ENCODE results near the gene TESK2.
A peak's percentile ranks its signal among the peaks of the same experiment; 100 is the strongest.

The TESK2 gene

GRCh38 chr1:45331436-45332345, 159.3 kb downstream of the TESK2 start:
- no peak for TF ChIP-seq FOXP2 (optimal IDR thresholded peaks at IDR 0.05; ENCODE audit: control extremely low read depth, extremely low read length, insufficient read depth)
- no peak for TF ChIP-seq EZH2 (IDR thresholded peaks at IDR 0.05)
- no peak for TF ChIP-seq POLR2AphosphoS5 (IDR thresholded peaks at IDR 0.05; ENCODE audit: borderline replicate concordance, low read depth, low read length)
- no peak for DNase-seq (ENCODE audit: low read depth, low spot score)
- no peak overlapping the region for H3K27ac ChIP-seq
- H3K4me3 ChIP-seq: no peak overlapping the region
- no peak overlapping the region for H3K9ac ChIP-seq (ENCODE audit: insufficient read length)
- no peaks in the 10 kb centered on the region for H3K9me3 ChIP-seq (ENCODE audit: low read depth, low read length)
- no peaks in the 10 kb centered on the region for H3K36me3 ChIP-seq (ENCODE audit: insufficient read depth, low read length)

- no peak overlapping the region for H3K4me3 ChIP-seq
- no peak overlapping the region for H3K27ac ChIP-seq
- no peaks in the 10 kb centered on the region for H3K9me3 ChIP-seq (ENCODE audit: low read depth, low read length)
- DNase-seq (ENCODE audit: low read depth, low spot score): no peak
- H3K36me3 ChIP-seq (ENCODE audit: insufficient read depth, low read length): no peaks in the 10 kb centered on the region
- H3K9ac ChIP-seq (ENCODE audit: insufficient read length): no peak overlapping the region
- TF ChIP-seq EZH2 (IDR thresholded peaks at IDR 0.05) (no peak), FOXP2 (optimal IDR thresholded peaks at IDR 0.05; ENCODE audit: control extremely low read depth, extremely low read length, insufficient read depth) (no peak), POLR2AphosphoS5 (IDR thresholded peaks at IDR 0.05; ENCODE audit: borderline replicate concordance, low read depth, low read length) (no peak)
These were observed 161.5 kb downstream of the TESK2 start for GRCh38 chr1:45329445-45329844.

GRCh38 chr1:45328680-45329079, 162.3 kb downstream of the TESK2 start:
- no peak overlapping the region for H3K9ac ChIP-seq (ENCODE audit: insufficient read length)

GRCh38 chr1:45327644-45328515, 163.1 kb downstream of the TESK2 start:
- H3K9me3 ChIP-seq (ENCODE audit: low read depth, low read length): no peaks in the 10 kb centered on the region
- no peak overlapping the region for H3K9ac ChIP-seq (ENCODE audit: insufficient read length)
- H3K27ac ChIP-seq: no peak overlapping the region
- TF ChIP-seq FOXP2 (optimal IDR thresholded peaks at IDR 0.05; ENCODE audit: control extremely low read depth, extremely low read length, insufficient read depth) (no peak), POLR2AphosphoS5 (IDR thresholded peaks at IDR 0.05; ENCODE audit: borderline replicate concordance, low read depth, low read length) (no peak), EZH2 (IDR thresholded peaks at IDR 0.05) (no peak)
- no peak for DNase-seq (ENCODE audit: low read depth, low spot score)
- H3K4me3 ChIP-seq: peak overlapping the region; percentile 36; the same call in 1 of the 2 replicates
- no peaks in the 10 kb centered on the region for H3K36me3 ChIP-seq (ENCODE audit: insufficient read depth, low read length)

More at GRCh38 chr1:45328680-45329079, 162.3 kb downstream of the TESK2 start:
- no peaks in the 10 kb centered on the region for H3K9me3 ChIP-seq (ENCODE audit: low read depth, low read length)
- H3K4me3 ChIP-seq: no peak overlapping the region
- H3K27ac ChIP-seq: no peak overlapping the region
- DNase-seq (ENCODE audit: low read depth, low spot score): no peak
- no peak for TF ChIP-seq POLR2AphosphoS5 (IDR thresholded peaks at IDR 0.05; ENCODE audit: borderline replicate concordance, low read depth, low read length)
- no peak for TF ChIP-seq FOXP2 (optimal IDR thresholded peaks at IDR 0.05; ENCODE audit: control extremely low read depth, extremely low read length, insufficient read depth)
- no peak for TF ChIP-seq EZH2 (IDR thresholded peaks at IDR 0.05)
- no peaks in the 10 kb centered on the region for H3K36me3 ChIP-seq (ENCODE audit: insufficient read depth, low read length)

GRCh38 chr1:45326627-45327623, 164.0 kb downstream of the TESK2 start, which contains the start of gene HPDL:
HPDL (plus strand) TSS chr1:45326895; CDS start chr1:45327149, 254 bp downstream.
- no peak for DNase-seq (ENCODE audit: low read depth, low spot score)
- TF ChIP-seq POLR2AphosphoS5 (IDR thresholded peaks at IDR 0.05; ENCODE audit: borderline replicate concordance, low read depth, low read length): peak; percentile 89
- no peak for TF ChIP-seq EZH2 (IDR thresholded peaks at IDR 0.05)

GRCh38 chr1:45325851-45326506, 165.0 kb downstream of the TESK2 start:
- no peak overlapping the region for H3K9ac ChIP-seq (ENCODE audit: insufficient read length)
- DNase-seq (ENCODE audit: low read depth, low spot score): no peak

More at GRCh38 chr1:45326627-45327623, 164.0 kb downstream of the TESK2 start, which contains the start of gene HPDL:
- Histone ChIP-seq H3K4me3 (peak within 1 kb of the TSS; percentile 53), H3K27ac (no peak within 1 kb of the TSS), H3K36me3 (ENCODE audit: insufficient read depth, low read length) (no peaks in the 10 kb centered on the region), H3K9me3 (ENCODE audit: low read depth, low read length) (no peaks in the 10 kb centered on the region), H3K9ac (ENCODE audit: insufficient read length) (no peak within 1 kb of the TSS)

GRCh38 chr1:45322486-45323040, 168.4 kb downstream of the TESK2 start:
- Histone ChIP-seq H3K27ac (no peak overlapping the region), H3K9ac (ENCODE audit: insufficient read length) (no peak overlapping the region), H3K36me3 (ENCODE audit: insufficient read depth, low read length) (no peaks in the 10 kb centered on the region), H3K9me3 (ENCODE audit: low read depth, low read length) (no peaks in the 10 kb centered on the region), H3K4me3 (no peak overlapping the region)
- TF ChIP-seq POLR2AphosphoS5 (IDR thresholded peaks at IDR 0.05; ENCODE audit: borderline replicate concordance, low read depth, low read length) (no peak), FOXP2 (optimal IDR thresholded peaks at IDR 0.05; ENCODE audit: control extremely low read depth, extremely low read length, insufficient read depth) (no peak), EZH2 (IDR thresholded peaks at IDR 0.05) (no peak)
- DNase-seq (ENCODE audit: low read depth, low spot score): no peak

More at GRCh38 chr1:45325851-45326506, 165.0 kb downstream of the TESK2 start:
- TF ChIP-seq POLR2AphosphoS5 (IDR thresholded peaks at IDR 0.05; ENCODE audit: borderline replicate concordance, low read depth, low read length) (no peak), EZH2 (IDR thresholded peaks at IDR 0.05) (no peak), FOXP2 (optimal IDR thresholded peaks at IDR 0.05; ENCODE audit: control extremely low read depth, extremely low read length, insufficient read depth) (no peak)
- Histone ChIP-seq H3K36me3 (ENCODE audit: insufficient read depth, low read length) (no peaks in the 10 kb centered on the region), H3K9me3 (ENCODE audit: low read depth, low read length) (no peaks in the 10 kb centered on the region), H3K4me3 (no peak overlapping the region), H3K27ac (no peak overlapping the region)
